ACC112 (cell line): ENCODE measurements around the gene GABPA.

Experiments
- H2AFZ ChIP-seq: fragments of 200-600 bp; sonication (generic); one replicate; pipeline ENCODE4 v1.6.0; 2017; ENCODE audit warnings: antibody characterized with exemption, low read length; ENCODE audit not compliant: unreplicated experiment
- H3K27ac ChIP-seq: fragments of 200-600 bp; sonication (generic); 2 replicates; pipeline ENCODE4 v1.5.1; 2014; ENCODE audit warnings: low read depth, mild to moderate bottlenecking, antibody characterized with exemption, low read length, moderate library complexity
- H3K27me3 ChIP-seq: fragments of 200-600 bp; sonication (generic); 2 replicates; pipeline ENCODE4 v1.6.1; 2014; ENCODE audit warnings: mild to moderate bottlenecking, antibody characterized with exemption, low read length, moderate library complexity, mixed read lengths; ENCODE audit not compliant: insufficient read depth
- H3K36me3 ChIP-seq: fragments of 200-600 bp; sonication (generic); 2 replicates; pipeline ENCODE4 v1.6.1; 2016; ENCODE audit warnings: mild to moderate bottlenecking, antibody characterized with exemption, low read length, moderate library complexity, mixed read lengths; ENCODE audit not compliant: insufficient read depth
- H3K4me1 ChIP-seq: fragments of 200-600 bp; sonication (generic); one replicate; pipeline ENCODE4 v1.6.1; 2016; ENCODE audit warnings: low read length, mixed read lengths; ENCODE audit not compliant: insufficient read depth, unreplicated experiment, control insufficient read depth
- H3K4me3 ChIP-seq: fragments of 200-600 bp; sonication (generic); 2 replicates; pipeline ENCODE4 v1.5.1; 2014; ENCODE audit warnings: mild to moderate bottlenecking, low read depth, low read length
- H3K79me2 ChIP-seq: fragments of 200-600 bp; sonication (generic); one replicate; pipeline ENCODE4 v1.6.0; 2016; ENCODE audit warnings: low read length; ENCODE audit not compliant: control insufficient read depth, unreplicated experiment, insufficient read depth

The GABPA gene

GRCh38 chr21:25809013-25809412, 74.2 kb downstream of the GABPA start:
- H3K4me1 ChIP-seq = no peaks in the 10 kb centered on the region
- no peak overlapping the region for H2AFZ ChIP-seq
- H3K79me2 ChIP-seq = no peaks in the 10 kb centered on the region
- no peaks in the 10 kb centered on the region for H3K36me3 ChIP-seq
- no peaks in the 10 kb centered on the region for H3K27me3 ChIP-seq
- H3K27ac ChIP-seq = no peak overlapping the region
- no peak overlapping the region for H3K4me3 ChIP-seq

GRCh38 chr21:25811186-25811585, 76.4 kb downstream of the GABPA start:
- no peaks in the 10 kb centered on the region for H3K36me3 ChIP-seq
- H2AFZ ChIP-seq = no peak overlapping the region
- H3K4me1 ChIP-seq = no peaks in the 10 kb centered on the region
- no peaks in the 10 kb centered on the region for H3K79me2 ChIP-seq
- no peaks in the 10 kb centered on the region for H3K27me3 ChIP-seq
- no peak overlapping the region for H3K4me3 ChIP-seq
- no peak overlapping the region for H3K27ac ChIP-seq

- Histone ChIP-seq H3K4me3 (no peak overlapping the region), H3K4me1 (no peaks in the 10 kb centered on the region), H3K79me2 (no peaks in the 10 kb centered on the region), H3K36me3 (no peaks in the 10 kb centered on the region), H3K27ac (no peak overlapping the region), H3K27me3 (no peaks in the 10 kb centered on the region), H2AFZ (no peak overlapping the region)
Observed at GRCh38 chr21:25813917-25814316, 79.1 kb downstream of the GABPA start.

- Histone ChIP-seq H3K79me2 (no peaks in the 10 kb centered on the region), H3K27me3 (no peaks in the 10 kb centered on the region), H3K4me1 (no peaks in the 10 kb centered on the region), H3K4me3 (no peak overlapping the region), H3K36me3 (no peaks in the 10 kb centered on the region), H3K27ac (no peak overlapping the region), H2AFZ (no peak overlapping the region)
Observed at GRCh38 chr21:25818121-25818520, 83.3 kb downstream of the GABPA start.

- no peak overlapping the region for H2AFZ ChIP-seq
- H3K79me2 ChIP-seq = no peaks in the 10 kb centered on the region
- no peak overlapping the region for H3K4me3 ChIP-seq
- no peaks in the 10 kb centered on the region for H3K36me3 ChIP-seq
- H3K27me3 ChIP-seq = no peaks in the 10 kb centered on the region
- H3K4me1 ChIP-seq = no peaks in the 10 kb centered on the region
- no peak overlapping the region for H3K27ac ChIP-seq
Observed at GRCh38 chr21:25818551-25818950, 83.8 kb downstream of the GABPA start.
